ENCODE data around the gene HERPUD1. TPM values are rescaled to one million over a fixed set of nuclear protein-coding genes. Genes with fewer than 3 reads are reported as not detected.

The HERPUD1 gene
- total and polyA plus RNA-seq, 2 donors from 2014 or later, result 209 to 234 TPM

- Histone ChIP-seq H3K27me3 (ENCODE audit: control insufficient read depth, insufficient read depth, low read length) (no peaks in the 10 kb centered on the region), H3K9me3 (ENCODE audit: control insufficient read depth in 2 of 3, insufficient read depth in 1 of 3, low read length in 3 of 3) (no peaks in the 10 kb centered on the region), H3K4me1 (ENCODE audit: control insufficient read depth in 2 of 3, insufficient read depth in 2 of 3, low read depth in 1 of 3, low read length in 3 of 3) (peaks cover 0 to 8% (median 0%) of the 10 kb centered on the region in 3 donors), H3K36me3 (ENCODE audit: control insufficient read depth in 2 of 3, insufficient read depth in 3 of 3, low read length in 3 of 3) (no peaks in the 10 kb centered on the region), H3K4me3 (ENCODE audit: low read length in 3 of 3) (no peak overlapping the region), H3K9ac (ENCODE audit: low read length in 3 of 3) (no peak overlapping the region), H3K27ac (ENCODE audit: low read depth in 2 of 2, low read length in 2 of 2) (no peak overlapping the region)
- DNase-seq (peak in 1 of 5 donors; percentile 64), FAIRE-seq (no peak)
- intact Hi-C loops (cut with DNase I), result no loop called here
- no peak for TF ChIP-seq CTCF (IDR thresholded peaks at IDR 0.05; ENCODE audit: borderline replicate concordance, extremely low read depth, insufficient read depth)
Observed at GRCh38 chr16:56983211-56983751, 51.3 kb downstream of the HERPUD1 start.

GRCh38 chr16:56984639-56985038 is 52.7 kb downstream of the HERPUD1 start:
- no peak overlapping the region for H3K27ac ChIP-seq (ENCODE audit: low read depth in 2 of 2, low read length in 2 of 2)
- no peak for TF ChIP-seq CTCF (IDR thresholded peaks at IDR 0.05; ENCODE audit: borderline replicate concordance, extremely low read depth, insufficient read depth)
- H3K9me3 ChIP-seq (ENCODE audit: control insufficient read depth in 2 of 3, insufficient read depth in 1 of 3, low read length in 3 of 3), result no peaks in the 10 kb centered on the region
- peaks cover 0 to 17% (median 7%) of the 10 kb centered on the region in 3 donors for H3K4me1 ChIP-seq (ENCODE audit: control insufficient read depth in 2 of 3, insufficient read depth in 2 of 3, low read depth in 1 of 3, low read length in 3 of 3)
- H3K36me3 ChIP-seq (ENCODE audit: control insufficient read depth in 2 of 3, insufficient read depth in 3 of 3, low read length in 3 of 3), result no peaks in the 10 kb centered on the region
- H3K4me3 ChIP-seq (ENCODE audit: low read length in 3 of 3), result no peak overlapping the region
- DNase-seq, result peak in 1 of 5 donors; percentile 26
- FAIRE-seq, result no peak
- no peaks in the 10 kb centered on the region for H3K27me3 ChIP-seq (ENCODE audit: control insufficient read depth, insufficient read depth, low read length)
- intact Hi-C loops (cut with DNase I), result no loop called here
- H3K9ac ChIP-seq (ENCODE audit: low read length in 3 of 3), result no peak overlapping the region

- Histone ChIP-seq H3K9ac (ENCODE audit: low read length in 3 of 3) (no peak overlapping the region), H3K36me3 (ENCODE audit: control insufficient read depth in 2 of 3, insufficient read depth in 3 of 3, low read length in 3 of 3) (no peaks in the 10 kb centered on the region), H3K4me3 (ENCODE audit: low read length in 3 of 3) (no peak overlapping the region), H3K27me3 (ENCODE audit: control insufficient read depth, insufficient read depth, low read length) (no peaks in the 10 kb centered on the region), H3K4me1 (ENCODE audit: control insufficient read depth in 2 of 3, insufficient read depth in 2 of 3, low read depth in 1 of 3, low read length in 3 of 3) (peaks cover 0 to 19% (median 7%) of the 10 kb centered on the region in 3 donors), H3K9me3 (ENCODE audit: control insufficient read depth in 2 of 3, insufficient read depth in 1 of 3, low read length in 3 of 3) (no peaks in the 10 kb centered on the region), H3K27ac (ENCODE audit: low read depth in 2 of 2, low read length in 2 of 2) (no peak overlapping the region)
- intact Hi-C loops (cut with DNase I), result no loop called here
- DNase-seq, result peak in 1 of 5 donors; percentile 84
- TF ChIP-seq CTCF (IDR thresholded peaks at IDR 0.05; ENCODE audit: borderline replicate concordance, extremely low read depth, insufficient read depth), result no peak
- FAIRE-seq, result no peak
Observed at GRCh38 chr16:56985288-56985961, 53.5 kb downstream of the HERPUD1 start.

Measured in kidney (tissue), 14 donors.